ENCODE measurements around the gene PDPR.

- no peak for TF ChIP-seq CTCF (conservative IDR thresholded peaks at IDR 0.05; ENCODE audit: low read depth in 2 of 2)
- TF ChIP-seq EZH2phosphoT487 (IDR thresholded peaks at IDR 0.05; ENCODE audit: unreplicated experiment), result no peak
- no peak for TF ChIP-seq POLR2AphosphoS5 (IDR thresholded peaks at IDR 0.05; ENCODE audit: low read depth)
- no peak for TF ChIP-seq ETS1 (IDR thresholded peaks at IDR 0.05)
- no peak for TF ChIP-seq REST (IDR thresholded peaks at IDR 0.05; ENCODE audit: unreplicated experiment)
- no peak for TF ChIP-seq STAT1 (IDR thresholded peaks at IDR 0.05; ENCODE audit: unreplicated experiment)
- no peak for TF ChIP-seq ZNF114 (CRISPR knock-in tag; IDR thresholded peaks at IDR 0.05)
- no peak for TF ChIP-seq NANOG (IDR thresholded peaks at IDR 0.05; ENCODE audit: borderline replicate concordance)
- no peak for TF ChIP-seq EZH2 (IDR thresholded peaks at IDR 0.05; ENCODE audit: low read depth, unreplicated experiment)
Measured at GRCh38 chr16:70157105-70157476, 43.0 kb downstream of the PDPR start.
